HG03342 (cell line): ENCODE results near the gene PPARA.

Source experiments
- ATAC-seq: cut with Tn5 transposase; IDR thresholded peaks from one replicate; pipeline ENCODE4 v1.9.1; 2021; ENCODE audit warnings: mild to moderate bottlenecking, moderate library complexity; ENCODE audit not compliant: unreplicated experiment

Gene PPARA

GRCh38 chr22:46113910-46114517 lies 36.3 kb upstream of the PPARA start:
- no peak for ATAC-seq

GRCh38 chr22:46114518-46115387 lies 35.6 kb upstream of the PPARA start:
- ATAC-seq = no peak

GRCh38 chr22:46115388-46115678 lies 35.0 kb upstream of the PPARA start:
- ATAC-seq = no peak

GRCh38 chr22:46115755-46116490 lies 34.4 kb upstream of the PPARA start:
- ATAC-seq = no peak

GRCh38 chr22:46116491-46116958 lies 33.8 kb upstream of the PPARA start:
- ATAC-seq = no peak

- ATAC-seq = no peak
Observed at GRCh38 chr22:46117206-46118199, 32.8 kb upstream of the PPARA start.

- ATAC-seq = no peak
Observed at GRCh38 chr22:46119093-46119728, 31.1 kb upstream of the PPARA start.

- no peak for ATAC-seq
Observed at GRCh38 chr22:46119729-46120419, 30.5 kb upstream of the PPARA start.

GRCh38 chr22:46120420-46120737 lies 29.9 kb upstream of the PPARA start:
- no peak for ATAC-seq

- ATAC-seq = no peak
Observed at GRCh38 chr22:46121079-46121478, 29.2 kb upstream of the PPARA start.

- ATAC-seq = no peak
Observed at GRCh38 chr22:46121523-46122287, 28.6 kb upstream of the PPARA start.

GRCh38 chr22:46122511-46122971 lies 27.8 kb upstream of the PPARA start:
- no peak for ATAC-seq

GRCh38 chr22:46122980-46123693 lies 27.2 kb upstream of the PPARA start:
- ATAC-seq = no peak

GRCh38 chr22:46123694-46124382 lies 26.5 kb upstream of the PPARA start:
- no peak for ATAC-seq

- no peak for ATAC-seq
Observed at GRCh38 chr22:46124383-46125144, 25.8 kb upstream of the PPARA start.

- no peak for ATAC-seq
Observed at GRCh38 chr22:46125311-46125710, 25.0 kb upstream of the PPARA start.
